T-helper 2 cell treated with Interferon-gamma antibody and Interleukin-4, amounts not matched to agents 100 ng/mL and 5 ng/mL, for 36 hours (primary cell): ENCODE results near the gene CCL3. TPM values are rescaled to one million over a fixed set of nuclear protein-coding genes. Genes with fewer than 3 reads are reported as not detected.
"Not testable (repeated sequence)": the region's sequence is repeated elsewhere in the genome, so short reads cannot be mapped to it uniquely, and the experiment has no call there.

Source experiments
- intact Hi-C: fragments of 100-400 bp; cut with micrococcal nuclease; formaldehyde crosslinking; loops from one replicate; pipeline ENCODE4 v1.15.1; 2023
- total RNA-seq: library from RNA; stranded (reverse); gene quantifications from 2 replicates; pipeline ENCODE4 v1.2.3, GENCODE V29; 2022

Gene CCL3
- 9.2 and 10.1 TPM in 2 replicates for total RNA-seq

DNA sequence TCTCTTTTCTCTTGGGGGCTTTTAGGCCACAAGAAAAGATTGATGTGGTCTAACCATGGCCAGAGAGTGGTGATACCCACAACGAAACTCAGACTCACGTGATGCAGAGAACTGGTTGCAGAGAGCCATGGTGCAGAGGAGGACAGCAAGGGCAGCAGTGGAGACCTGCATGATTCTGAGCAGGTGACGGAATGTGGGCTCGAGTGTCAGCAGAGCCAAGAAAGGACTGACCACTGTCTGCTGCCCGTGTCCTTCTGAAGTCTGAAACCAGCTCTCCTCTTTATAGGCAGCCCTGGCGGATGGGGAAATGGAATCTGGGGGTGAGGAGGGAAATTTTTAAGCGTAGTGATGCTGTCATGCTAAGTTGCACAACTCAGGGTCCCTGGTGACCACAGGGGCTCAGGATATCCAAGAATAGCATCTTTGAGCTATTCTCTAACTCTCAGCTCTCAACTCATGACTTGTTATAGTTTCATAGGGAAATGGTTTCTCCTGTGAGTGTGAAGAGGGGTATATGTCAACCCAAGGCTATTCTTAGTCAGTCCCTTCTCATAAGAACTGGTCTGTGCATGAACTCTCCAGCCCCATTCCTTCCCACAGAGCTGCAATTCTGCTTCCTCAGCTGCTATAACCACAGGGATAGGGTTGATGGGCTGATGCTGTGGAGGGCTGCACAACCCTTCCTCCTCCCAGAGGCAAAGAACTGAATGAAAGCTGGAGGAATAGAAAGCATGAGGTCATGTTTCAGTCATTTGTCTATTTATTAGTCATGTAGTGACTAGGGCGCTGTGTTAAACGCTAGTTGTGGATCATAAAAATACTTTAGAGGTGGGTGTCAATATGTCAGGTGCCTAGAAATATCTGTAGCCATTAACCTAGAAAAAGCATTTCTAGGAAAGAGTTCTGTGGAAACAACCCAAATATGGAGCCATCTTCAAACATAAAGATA is at the start of gene CCL3:
Gene CCL3 (minus strand): TSS at position 256 of the 949 bp plus-strand sequence. CDS start 85 bp downstream, at position 171.
- intact Hi-C loops = no loop called here

DNA sequence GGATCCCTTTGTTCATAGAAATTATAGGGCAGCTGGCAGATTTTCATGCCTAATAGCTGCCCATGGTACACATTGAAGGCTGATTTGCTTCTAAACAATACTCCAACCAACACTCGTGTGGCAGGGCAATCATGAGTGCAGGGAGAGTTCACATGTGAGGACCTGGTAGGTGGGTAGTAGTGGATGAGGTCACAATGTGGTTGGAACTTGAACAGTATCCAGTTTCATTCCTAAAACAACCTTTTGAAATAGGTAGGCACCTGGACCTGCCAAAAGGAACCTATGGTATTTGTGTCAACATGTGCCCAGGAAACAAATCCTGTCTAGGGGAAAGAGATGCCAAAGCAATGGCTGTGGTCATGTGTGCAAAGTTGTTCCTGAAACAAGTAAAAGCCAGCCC is 46.5 kb upstream of the CCL3 start:
- intact Hi-C loops = no loop called here

DNA sequence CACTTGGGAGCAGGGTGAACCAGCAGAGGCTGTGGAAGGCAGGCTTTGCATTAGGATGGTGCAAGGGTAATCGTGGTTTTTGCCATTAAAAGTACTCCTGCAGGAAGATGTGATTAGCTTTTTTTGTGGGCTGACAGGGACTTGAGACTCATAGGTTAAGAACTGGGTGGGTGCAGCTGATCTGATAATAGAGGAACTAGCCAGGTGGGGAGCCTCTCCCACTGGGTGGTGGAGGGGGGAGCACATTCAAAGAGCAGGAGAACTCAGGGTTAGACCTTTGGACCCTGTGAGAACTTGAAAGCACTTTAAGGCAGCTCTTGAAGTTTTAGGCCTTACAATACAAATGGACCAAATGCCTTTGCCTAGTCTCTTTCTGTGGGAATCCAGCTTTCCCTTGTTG is 46.1 kb upstream of the CCL3 start:
- intact Hi-C loops = no loop called here

DNA sequence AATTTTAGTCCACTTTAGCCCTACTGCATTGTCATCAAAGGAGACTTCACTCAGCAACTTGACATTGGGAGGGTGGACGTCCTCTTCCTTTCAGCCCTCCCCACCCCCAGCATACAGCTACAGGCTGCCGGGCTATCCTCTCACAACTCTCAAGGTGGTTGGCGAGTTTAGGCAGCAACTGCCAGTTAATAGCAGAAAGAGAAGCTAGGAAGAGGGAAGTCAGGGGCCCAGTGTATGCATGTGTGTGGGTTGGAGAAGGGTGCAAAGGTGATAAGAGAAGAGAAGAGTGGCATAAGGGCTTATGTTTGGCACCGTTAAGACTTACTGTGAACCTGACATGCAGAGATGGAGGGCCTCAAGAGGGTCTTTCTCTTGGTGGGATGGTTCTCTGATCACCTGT is 45.5 kb upstream of the CCL3 start:
- intact Hi-C loops = no loop called here

DNA sequence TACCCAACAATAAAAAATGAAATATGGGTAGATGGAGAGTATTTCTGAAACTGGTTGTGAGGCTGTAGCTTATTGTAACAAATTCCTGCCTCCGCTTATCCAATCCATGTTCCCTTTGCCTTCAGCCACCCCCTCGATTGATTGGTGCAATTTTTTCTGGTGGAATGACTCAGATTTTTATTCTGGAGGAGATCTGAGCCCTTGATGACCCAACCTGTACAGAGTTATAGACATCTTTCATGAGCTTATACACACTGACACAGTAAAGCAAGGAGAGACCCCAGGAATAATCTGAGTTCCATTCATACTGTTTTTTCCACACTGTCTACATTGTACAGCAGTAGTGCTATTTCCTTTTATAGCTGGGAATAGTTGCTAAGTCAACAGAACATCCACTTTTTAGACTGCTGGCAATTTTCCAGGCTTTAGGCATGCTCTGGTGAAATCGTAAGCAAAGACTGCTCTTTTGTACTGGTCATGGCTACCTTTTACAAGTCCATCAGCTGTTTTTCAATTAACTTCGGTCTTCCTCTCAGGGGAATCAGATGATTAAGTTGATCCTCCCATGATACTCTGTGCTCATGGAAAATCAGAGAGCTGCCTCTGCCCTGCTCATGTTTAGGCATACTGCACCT is 43.8 kb upstream of the CCL3 start:
- intact Hi-C loops = no loop called here

DNA sequence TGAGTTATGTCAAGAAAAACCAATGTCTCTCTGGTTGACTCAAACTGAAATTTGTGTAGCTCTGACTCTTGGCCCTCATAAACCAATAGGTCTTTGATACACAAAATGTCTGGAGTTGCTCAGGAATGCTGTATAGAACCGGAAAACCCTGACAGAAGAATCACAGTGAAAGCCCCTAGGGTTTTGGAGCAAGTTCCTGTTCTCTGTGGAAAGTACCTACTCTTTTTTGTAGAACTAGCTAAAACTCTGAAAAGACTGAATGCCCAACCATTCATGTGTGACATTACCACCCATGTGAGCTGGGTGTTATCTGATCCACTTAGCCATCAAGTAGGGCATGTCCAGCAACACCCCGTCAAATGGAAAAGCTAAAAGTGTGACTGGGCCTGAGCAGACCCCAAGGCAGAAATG is 42.5 kb upstream of the CCL3 start:
- intact Hi-C loops = no loop called here

DNA sequence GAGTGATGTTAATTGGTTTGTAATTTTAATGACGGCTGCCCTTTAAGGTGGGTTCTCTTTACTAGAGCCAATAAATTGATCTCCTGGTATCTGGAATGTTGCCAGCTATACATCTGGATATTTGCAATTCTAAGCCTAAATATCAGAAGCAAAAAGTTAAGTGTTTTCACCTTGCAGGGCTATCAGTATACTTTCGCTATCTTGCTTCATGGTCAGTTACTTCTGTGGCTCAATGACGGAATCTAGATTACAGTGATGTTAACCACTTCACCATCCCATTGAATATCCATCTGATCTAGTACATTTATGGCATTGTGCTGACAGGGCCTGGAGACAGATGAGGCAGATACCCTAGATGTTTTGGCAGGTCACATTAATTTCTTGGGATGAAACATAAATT is 42.0 kb upstream of the CCL3 start:
- intact Hi-C loops = no loop called here

DNA sequence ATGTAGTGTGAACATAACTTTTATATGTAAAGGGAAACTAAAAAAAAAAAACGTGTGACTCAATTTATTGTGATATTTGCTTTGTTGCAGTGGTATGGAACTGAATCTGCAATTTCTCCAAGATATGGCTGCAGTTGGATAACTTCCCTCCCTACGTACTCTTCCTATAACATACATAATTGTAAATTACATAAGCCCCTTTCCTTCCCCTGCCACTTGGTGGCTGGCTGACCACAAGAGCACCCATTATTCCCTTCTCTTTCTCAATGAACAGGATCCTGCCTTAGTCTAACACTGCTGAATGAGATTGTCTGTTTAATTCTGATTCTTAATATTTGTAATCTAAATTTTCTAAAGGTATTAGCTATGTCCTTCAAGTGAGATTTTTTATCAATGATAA is 41.5 kb upstream of the CCL3 start:
- intact Hi-C loops = no loop called here

DNA sequence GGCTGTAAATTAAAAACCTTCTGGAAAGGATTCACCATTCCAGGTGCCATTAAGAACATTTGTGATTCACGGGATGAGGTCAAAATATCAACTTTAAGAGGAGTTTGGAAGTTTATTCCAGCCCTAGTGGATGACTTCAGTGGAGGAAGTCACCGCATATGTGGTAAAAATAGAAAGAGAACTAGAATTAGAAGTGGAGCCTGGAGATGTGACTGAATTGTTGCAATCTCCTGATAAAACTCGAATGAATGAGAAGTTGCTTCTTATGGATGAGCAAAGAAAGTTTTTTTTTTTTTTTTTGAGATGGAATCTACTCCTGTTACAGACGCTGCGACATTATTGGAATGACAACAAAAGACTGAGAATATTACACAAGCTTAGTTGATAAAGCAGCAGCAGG is 40.4 kb upstream of the CCL3 start:
- intact Hi-C loops = no loop called here

DNA sequence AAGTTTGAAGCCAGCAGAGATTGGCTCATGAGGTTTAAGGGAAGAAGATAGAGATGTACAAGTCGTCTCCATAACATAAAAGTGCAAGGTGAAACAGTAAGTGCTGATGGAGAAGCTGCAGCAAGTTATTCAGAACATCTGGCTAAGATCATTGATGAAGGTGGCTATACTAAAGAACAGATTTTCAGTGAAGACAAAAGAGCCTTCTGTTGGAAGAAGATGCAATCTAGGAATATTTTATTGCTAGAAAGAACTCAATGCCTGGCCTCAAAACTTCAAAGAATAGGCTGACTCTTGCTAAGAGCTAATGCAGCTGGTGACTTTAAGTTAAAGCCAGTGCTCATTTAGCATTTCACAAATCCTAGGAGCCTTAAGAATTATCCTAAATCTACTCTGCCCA is 39.7 kb upstream of the CCL3 start:
- intact Hi-C loops = no loop called here

DNA sequence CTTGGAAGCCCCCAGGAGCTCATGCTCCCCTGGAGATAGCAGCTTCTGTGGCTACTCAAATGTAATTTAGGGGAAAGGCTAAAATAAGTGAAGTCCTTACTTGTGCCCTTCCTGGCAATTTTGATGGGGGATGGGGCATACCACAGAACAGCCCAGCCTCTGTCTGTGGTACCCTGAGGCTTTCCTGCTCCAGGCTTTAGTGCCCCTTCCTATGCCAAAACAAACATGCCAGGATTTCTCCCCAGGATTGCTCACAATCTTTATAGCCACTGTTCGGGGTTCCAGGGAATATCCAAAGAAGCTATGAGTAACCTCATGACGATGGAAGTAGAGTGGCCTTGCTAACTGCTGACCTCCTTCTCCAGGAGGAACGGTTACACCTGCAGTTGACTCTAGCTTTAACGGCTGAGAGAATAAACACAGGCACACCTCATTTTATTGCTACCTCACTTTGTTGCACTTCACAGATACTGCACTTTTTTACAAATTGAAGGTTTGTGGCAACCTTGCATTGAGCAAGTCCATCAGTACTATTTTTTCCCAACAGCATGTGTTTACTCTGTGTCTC is 38.6 kb upstream of the CCL3 start:
- intact Hi-C loops = no loop called here

DNA sequence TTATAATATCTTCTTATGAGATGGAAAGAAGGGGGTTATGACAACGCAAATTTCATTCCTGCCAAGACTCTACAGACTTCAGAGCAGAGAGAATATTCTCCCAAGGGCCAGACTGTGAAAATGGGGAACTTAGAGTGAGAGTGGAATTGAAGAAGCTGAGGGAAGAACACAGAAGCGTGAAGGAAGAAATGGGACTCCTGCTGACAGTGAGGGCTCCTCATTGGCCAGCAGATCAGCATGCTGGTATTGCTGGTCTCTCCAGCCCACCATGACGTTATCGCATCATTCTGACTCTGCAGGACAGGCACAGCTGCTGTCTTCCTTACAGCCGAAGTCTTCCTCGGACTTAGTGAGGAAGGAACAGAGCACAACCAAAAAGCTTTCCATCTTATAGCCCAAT is 38.0 kb upstream of the CCL3 start:
- intact Hi-C loops = no loop called here

DNA sequence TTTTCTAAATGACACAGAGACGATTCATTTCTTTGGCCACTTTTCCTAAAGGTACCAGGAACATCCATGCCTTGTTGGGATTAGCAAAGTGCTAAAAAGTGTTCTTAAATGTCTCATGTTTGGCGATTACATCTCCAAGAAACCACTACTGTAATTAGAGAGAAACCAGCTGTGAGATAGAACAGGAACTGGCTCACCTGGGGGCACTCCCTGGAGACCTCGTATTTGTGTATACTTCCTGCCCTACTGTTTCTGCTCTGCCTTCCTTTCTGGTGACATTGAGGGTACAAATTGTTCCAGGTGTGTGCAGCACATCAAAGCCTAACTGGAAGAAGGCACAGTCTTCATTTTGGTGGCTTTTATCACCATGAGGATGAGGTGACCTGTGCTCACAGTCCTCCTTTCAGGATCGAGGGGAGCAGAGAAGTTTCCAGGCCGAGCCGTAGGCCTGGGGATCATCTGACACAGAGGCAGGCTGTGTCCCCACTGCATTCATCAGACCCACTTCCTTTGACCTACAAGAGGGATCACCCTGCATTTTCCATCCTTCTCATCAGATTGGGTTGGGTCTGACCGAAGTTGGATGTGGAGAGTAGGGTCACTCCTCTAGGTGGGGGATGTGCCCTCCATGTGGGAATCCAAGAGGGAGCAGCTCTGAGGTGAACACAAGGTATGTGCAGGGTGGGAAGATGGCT is 37.4 kb upstream of the CCL3 start:
- intact Hi-C loops = no loop called here

DNA sequence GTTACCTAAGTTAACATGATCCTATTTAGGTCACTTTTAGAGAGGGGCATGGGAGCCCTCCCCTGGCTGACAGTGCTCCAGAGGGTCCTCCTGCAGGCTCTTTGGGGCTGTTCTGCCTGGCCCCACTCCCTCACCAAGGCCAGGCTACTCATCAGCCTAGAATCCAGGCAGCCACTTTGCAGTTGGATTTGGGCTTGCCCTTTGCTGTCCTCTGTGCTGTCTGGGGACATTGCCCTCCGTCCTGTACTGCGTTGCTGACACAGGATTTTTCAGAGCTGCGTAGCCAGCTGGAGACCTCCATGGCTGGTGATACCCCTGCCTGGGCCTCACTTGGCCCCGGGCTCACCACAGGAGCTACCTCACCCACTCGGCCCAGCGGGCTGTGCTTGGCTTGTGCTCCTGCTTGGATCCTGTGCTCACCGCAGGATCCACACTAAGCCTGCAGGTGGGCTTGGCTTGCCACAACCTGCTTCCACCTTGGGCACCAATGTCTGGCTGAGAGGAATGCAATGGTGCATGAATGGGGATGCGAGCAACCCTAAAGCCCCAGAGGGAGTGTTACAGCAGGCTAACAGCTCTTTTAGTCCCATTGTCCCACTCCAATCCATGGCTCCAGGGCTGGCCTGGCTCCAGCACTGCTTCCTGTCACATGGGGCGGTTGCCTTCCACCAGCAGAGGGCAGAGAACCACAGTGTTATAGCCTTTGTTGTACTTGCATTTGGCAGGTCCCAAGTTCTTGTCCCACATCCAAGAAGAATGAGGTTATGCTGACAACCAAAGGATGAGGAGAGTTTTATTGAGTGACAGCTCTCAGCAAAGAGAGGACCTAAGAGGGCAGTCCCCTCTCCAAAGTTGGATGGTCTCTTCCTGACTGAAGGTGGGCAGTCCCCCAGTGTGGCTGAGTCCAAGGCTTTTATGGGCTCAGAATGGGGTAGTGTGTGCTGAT is 35.2 kb upstream of the CCL3 start:
- intact Hi-C loops = no loop called here

DNA sequence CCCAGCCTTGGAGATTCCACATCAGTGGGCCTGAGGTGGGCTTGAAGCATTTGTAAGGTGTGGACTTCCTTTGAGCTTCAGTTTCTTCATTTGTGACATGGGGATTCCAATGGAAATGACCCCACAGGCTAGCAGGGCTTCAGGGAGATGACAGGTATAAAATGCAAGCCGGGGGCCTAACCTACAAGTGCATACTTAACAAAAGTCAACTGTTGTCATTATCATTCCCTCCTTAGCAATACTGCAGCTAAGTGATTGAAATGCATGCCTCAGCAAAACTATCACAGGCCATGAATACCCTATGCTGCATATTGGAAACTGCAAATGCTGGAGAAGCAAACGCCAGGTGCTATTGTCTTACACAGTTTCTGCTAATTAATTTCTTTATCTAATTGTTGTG is 33.5 kb upstream of the CCL3 start:
- intact Hi-C loops = no loop called here

DNA sequence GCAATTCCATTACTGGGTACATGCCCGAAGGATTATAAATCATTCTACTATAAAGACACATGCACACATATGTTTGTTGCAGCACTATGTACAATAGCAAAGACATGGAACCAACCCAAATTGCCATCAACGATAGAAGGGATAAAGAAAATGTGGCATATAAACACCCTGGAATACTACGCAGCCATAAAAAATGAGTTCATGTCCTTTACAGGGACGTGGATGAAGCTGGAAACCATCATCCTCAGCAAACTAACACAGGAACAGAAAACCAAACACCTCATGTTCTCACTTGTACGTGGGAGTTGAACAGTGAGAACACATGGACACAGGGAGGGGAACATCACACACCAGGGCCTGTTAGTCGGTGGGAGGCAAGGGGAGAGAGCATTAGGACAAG is 31.2 kb upstream of the CCL3 start:
- intact Hi-C loops = not testable (repeated sequence)

DNA sequence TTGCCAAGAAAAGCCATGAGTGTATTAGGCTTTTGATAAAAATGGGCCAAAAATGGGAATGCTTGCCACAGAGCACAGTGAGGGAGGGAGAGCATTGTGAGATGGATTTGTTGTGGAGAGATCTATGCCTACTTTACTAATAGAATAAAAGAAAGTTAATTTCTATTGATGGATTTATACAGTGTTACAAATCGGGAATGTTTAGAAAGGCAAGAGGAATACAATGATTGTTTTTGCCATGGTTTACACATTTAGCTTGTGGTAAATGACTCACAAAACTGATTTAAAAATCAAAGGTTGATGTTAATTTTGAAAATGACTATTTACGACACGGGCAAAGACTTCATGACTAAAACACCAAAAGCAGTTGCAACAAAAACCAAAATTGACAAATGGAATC is 30.3 kb upstream of the CCL3 start:
- intact Hi-C loops = no loop called here

DNA sequence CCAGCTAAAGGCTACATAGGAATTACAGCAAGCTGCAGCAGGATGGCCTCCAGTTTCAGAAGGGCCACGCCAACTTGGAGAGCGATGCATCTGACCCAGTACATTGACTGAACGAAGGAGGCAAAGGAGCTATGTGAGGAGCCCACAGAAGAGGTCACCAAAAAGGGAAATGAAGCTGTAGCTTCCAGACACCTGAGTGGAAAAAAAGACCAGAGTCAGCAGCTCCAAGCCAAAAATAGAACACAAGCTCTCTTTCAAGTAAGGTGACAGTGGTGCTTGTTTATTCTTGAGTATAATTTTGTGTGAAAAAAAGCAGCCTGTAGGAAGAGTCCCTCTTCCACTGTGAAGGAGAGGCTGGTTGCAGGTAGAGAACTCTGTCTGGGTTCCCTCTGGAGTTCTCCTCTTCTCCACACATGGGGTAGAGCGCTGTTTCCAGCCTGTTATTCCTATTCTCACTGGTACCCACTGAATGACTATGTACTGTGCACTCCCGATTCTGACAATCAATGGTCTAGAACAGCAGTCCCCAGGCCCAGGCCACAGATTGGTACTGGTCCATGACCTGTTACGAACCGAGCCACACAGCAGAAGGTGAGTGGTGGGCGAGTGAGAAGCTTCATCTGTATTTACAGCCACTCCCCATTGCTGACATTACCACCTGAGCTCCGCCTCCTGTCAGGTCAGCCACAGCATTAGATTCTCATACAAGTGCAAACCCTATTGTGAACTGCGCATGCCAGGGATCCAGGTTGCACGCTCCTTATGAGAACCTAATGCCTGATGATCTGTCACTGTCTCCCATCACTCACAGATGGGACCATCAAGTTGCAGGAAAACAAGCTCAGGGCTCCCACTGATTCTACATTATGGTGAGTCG is 28.8 kb upstream of the CCL3 start:
- intact Hi-C loops = no loop called here

DNA sequence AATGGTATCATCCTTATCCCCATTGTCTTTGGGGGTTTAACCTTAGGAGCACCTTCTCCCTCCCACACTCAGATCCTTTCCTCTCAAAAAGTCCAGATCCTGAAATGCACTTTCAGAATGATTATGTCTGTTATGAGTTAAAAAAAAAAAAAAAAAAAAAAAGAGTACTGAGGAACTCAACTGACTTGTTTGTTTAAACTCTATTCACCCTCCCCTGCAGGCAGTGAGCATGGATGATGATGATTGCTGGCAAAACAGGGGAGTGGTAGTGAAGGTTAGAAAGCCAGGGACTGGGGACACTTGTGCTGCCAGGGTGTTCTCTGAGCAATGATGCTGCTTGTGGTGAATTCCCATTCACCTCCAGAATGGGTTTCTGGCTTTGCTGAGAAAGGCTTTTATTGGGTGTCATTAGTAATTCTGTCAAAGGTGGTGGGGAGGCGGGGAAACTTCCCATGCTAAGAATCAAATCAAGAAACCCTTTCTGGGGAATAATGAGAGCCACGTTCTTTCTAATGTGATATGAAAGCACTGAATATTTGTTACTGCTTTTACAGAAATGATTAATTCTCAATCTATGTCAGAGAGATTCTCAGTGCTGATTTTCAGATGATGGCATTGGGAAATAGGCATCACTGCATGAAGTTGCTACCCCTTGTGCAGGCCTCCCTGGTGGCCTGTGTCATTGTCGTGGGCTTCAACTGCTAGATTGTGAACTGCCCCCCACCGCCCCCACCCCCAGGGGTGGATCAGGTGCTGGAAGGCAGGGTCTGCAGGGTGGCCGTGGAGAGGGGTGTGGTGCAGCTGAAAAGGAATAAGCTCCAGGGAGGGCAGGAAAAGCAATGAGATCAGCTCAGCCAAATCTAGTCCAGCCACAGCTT is 27.8 kb upstream of the CCL3 start:
- intact Hi-C loops = no loop called here
